D721Med (cell line): ENCODE data around the gene GALT.

Experiments used
- DNase-seq: peaks from one replicate; pipeline ENCODE4 v3.0.0; 2011; ENCODE audit warnings: low spot score; ENCODE audit not compliant: insufficient read length
- FAIRE-seq: peaks from 2 replicates; lab custom pipeline; 2011; peaks lifted over from hg19 to GRCh38; lab: Jason Lieb, UNC
- TF ChIP-seq, protein P1 (sequence below): IDR thresholded peaks from 2 replicates; pipeline ENCODE4 v1.5.1; 2012; ENCODE audit warnings: mild to moderate bottlenecking, control low read depth; ENCODE audit not compliant: insufficient read depth; ENCODE audit errors: missing control alignments

Gene GALT

DNA sequence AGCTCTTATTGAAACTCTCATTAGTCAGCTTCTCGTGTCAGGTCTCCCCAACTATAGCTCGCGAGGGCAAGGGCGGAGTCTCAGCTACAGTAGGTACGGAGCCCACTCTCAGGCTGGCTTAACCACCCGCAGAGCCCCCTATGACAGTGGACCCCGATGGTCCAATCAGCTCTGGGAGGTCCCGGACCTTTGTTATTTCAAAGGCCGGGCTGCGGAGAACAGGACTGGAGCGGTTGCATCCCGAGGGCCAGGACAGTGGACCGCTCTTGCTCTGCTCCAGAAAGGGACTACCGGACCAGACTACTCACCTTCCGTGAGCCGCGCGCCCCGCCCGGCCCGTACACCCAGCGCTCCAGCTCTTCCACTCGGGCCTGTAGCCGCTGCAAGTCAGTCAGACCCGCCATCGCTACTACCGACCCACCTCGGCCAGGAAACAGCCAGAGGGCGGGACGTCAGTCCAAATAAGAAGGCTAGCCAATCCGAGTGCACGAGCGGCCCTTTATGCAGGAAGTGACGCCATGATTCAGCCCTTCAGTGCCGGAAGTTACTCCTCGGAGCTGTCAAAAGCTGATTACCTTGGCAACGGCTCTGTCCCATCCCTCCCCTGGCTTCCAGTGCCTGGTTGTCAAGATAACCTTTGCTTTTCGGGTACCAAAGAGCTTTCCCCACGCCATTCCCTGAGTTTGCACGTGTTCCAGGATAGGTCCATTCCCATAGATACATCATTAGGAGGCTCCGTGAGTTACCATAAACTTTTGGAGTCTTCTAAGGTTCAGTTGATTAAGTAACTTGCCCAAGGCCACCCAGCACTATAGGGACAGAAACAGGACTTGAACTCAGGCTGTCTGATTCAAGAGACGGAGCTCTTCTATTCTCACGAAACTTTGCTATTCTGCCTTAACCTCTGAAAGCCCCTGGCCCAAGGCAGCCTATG, 26.1 kb upstream of the GALT start, which contains the start of gene DCTN3:
Gene DCTN3 (minus strand): TSS at position 435 of the 934 bp plus-strand sequence. CDS start 31 bp downstream, at position 404.
- peak; percentile 96 for DNase-seq
- peak; percentile 88 for FAIRE-seq
- TF ChIP-seq, protein P1, sequence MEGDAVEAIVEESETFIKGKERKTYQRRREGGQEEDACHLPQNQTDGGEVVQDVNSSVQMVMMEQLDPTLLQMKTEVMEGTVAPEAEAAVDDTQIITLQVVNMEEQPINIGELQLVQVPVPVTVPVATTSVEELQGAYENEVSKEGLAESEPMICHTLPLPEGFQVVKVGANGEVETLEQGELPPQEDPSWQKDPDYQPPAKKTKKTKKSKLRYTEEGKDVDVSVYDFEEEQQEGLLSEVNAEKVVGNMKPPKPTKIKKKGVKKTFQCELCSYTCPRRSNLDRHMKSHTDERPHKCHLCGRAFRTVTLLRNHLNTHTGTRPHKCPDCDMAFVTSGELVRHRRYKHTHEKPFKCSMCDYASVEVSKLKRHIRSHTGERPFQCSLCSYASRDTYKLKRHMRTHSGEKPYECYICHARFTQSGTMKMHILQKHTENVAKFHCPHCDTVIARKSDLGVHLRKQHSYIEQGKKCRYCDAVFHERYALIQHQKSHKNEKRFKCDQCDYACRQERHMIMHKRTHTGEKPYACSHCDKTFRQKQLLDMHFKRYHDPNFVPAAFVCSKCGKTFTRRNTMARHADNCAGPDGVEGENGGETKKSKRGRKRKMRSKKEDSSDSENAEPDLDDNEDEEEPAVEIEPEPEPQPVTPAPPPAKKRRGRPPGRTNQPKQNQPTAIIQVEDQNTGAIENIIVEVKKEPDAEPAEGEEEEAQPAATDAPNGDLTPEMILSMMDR: no peak

DNA sequence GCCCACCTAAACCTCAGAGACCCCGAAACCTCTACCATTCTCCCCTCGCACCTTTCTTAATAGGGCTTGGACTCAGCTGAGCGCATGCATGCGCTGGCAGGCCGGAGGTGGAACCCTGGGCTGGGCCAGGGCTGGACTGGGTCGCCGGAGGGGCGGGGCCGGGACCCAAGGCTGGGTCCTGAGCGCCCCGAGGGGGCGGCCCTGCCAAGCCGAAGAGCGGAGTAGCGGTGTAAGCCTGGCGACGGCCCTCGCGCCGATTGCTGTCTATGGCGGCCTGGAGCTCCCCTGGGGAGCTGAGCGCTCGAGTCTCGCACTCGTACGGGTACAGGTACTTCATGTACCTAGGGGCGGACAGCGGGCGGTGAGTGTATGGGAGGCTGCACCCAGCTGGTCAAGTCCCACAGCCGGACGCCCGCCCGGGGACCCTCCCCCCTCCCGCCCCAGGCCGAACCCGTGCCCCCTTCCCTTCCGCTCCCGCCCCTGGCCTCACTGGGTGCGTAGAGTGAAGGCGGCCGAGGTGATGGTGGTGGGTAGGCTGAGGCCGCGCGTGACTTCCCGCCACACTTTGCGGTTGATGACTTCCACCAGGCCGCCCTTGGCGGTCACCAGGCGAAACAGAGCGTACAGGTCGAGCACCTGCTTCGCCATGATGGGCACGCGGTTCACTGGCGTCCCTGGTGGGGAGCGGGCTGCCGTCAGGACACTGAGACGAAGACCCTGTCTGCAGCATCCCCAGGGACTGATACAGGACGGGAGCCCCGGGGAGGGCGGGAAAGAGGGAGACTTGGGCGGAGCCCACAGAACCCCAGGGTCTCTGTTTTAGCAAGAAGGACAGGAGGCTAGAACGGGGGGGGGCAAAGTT, 22.9 kb upstream of the GALT start:
- DNase-seq (no peak), FAIRE-seq (no peak)
- TF ChIP-seq, protein P1: no peak

DNA sequence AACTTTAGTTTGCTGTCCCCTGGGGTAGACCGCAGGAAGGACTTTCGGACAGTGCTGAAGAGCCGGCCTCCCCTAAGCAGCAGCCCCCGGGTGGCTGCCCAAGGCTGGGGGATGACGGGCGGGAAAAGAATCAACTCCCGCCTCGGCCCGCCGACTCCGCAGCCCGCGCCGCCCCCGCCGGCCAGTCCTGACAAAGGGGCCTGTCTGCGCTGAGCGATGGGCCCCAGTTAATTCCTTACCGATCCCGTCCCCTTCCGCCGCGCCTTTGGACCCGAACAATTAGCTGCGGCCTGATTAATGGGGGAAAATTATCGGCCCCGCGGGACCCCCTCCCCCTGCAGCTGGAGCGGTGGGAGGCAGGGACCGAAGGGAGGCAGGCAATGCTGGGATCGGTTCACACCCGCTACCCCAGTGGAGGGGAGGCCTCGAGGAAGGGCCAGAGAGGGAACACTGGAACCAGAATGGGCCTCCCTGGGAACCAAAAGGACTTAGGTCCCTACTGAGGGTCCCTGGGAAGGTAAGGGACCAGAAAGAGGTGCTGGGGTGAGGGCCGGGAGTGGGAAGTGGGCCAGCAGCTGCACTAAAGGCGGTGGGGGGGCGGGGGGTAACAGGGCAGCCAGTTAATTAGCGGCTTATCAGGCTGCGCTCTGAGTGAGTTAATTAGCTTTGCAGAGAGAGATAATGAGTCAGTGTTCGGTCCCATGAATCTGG, 21.8 kb upstream of the GALT start:
- DNase-seq (no peak), FAIRE-seq (no peak)
- TF ChIP-seq, protein P1: no peak

DNA sequence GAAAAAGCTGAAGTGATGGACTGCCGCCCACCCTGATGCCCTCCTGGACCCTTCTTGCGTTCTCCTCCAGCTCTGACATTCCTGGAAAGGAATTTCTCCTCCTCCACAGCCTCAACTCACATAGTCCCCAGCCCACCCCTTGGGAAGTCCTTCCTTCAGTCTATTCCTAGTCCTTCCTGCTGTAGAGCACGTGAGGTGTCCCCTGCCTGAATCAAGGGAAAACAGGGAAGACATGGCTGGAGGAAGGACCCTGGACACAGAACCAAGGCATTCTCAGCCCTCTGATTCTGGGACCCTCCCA, 21.3 kb upstream of the GALT start:
- DNase-seq (no peak), FAIRE-seq (no peak)
- TF ChIP-seq, protein P1: no peak

DNA sequence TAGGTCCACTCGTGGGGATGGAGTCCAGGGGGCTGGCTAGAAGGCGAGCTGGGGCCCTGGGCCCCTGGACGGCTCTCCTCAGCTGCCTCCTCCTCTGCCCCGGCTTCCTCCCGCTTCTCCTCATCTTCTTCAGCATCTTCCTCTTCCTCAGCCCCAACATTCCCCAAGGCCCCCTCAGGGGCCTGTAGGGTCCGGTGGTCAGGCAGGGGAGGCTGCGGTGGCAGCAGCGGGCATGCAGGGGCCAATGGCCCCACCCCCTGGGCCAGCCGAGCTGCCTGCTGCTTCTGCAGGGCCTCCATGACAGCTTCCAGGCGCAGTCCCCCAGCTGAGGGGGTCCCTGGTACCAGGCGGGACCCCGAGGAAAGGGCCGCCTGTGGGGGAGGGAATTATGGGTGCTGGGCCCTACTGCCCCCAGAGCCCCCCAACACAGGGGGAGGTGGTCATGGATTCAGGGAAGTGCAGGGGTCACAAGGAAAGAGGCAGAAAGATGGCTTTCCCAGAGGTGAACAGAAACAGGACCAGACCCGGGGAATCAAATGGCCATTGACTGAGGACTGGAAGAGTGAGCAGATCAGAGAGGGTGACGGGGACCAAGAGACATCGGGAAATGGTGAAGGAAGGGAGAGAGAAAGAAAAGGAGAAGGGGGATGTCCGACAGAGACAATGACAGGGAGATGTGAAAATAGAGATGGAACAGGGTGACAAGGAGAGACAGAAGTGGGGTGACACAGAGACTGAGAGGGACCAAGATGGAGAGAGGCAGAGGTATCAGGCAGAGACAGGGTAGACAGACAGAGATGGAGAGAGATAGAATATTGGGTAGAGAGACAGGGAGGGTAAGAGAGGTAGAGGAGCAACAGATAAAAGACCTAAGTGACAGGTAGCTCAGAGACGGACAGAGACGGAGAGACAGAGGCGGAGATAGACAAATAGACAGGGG, 18.5 kb upstream of the GALT start:
- TF ChIP-seq, protein P1: no peak
- FAIRE-seq (no peak), DNase-seq (no peak)

DNA sequence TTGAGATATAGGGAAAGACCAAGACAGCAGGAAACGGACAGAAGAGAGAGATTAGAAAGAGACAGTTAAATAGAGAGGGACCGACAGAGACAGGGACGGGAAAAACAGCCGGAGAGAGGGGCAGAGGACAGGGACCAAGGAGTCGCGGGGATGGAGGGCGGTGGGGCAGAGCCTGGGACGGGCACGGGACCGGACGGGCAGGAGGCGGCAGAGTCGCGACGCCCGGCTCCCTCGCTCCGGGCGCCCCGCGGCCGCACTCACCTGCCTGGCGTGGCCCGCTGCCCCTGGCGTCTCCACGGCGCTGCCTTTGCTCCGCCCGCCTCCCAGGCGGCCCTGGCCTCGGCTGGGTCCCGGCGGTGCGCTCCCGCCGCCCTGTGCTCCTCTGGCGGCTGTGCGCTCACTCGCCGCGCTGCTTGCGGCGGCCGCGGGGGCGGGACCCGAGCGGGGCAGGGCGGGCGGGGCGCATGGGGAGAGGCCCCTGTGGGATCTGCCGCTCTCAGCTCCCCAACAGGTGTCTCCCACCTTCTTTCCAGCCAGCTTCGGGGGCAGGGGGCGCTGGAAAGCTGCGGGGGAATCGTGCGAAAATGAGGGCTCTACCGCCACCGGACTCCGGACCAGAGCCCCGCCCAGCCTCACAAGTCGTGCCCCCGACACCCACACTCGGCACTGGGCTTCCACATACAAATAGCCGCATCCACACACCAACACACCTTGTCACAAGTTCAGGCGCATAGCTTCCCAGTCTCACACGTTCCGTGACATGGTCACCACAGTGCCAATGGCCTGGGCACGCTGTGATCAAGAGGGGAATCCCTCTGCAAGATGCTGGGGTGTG, 17.6 kb upstream of the GALT start, which contains the start of gene ARID3C:
Gene ARID3C (minus strand): TSS at position 411 of the 835 bp plus-strand sequence. CDS start 1,052 bp downstream, outside the sequence.
- DNase-seq (no peak), FAIRE-seq (no peak)

More for the DNA sequence above, 17.6 kb upstream of the GALT start, which contains the start of gene ARID3C:
- TF ChIP-seq, protein P1: no peak
